ENCODE measurements around the gene MCM10. TPM values are rescaled to one million over a fixed set of nuclear protein-coding genes. Genes with fewer than 3 reads are reported as not detected.

Gene MCM10
- total and polyA plus RNA-seq, 9 of the 15 experiments (the other 6 are each of a cell fraction or from before 2014, with no cell fraction given) = 10.4 to 68.1 (median 48.0) TPM

DNA sequence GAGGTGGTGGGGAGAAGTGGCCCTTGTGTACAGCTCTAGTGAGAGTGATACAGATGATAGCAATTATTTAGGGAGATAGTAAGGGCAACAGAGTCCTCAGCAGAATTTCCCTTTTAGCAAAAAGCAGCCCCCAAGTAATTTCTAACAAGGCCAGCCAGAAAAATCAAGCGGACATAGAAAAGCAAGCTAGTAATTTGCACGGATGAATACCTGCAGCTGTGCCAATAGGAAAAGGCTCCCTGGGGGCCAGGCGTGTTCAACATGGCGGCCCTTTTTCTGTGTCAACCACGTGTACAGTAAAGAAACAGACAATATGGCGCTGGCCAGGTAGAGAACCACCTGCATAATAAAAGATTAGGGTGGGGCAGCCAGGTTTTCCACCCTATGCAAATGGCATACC lies 7.4 kb downstream of the MCM10 start:
- WGBS (ENCODE audit: insufficient coverage, low coverage, missing lambda C conversion rate) = 85% methylated on average over 6 of the region's 6 CpGs
- no peak for FAIRE-seq
- no peaks in the 10 kb centered on the region for H3K27me3 ChIP-seq (ENCODE audit: control insufficient read depth in 2 of 2, insufficient read depth in 2 of 2, low read length in 2 of 2)
- intact Hi-C loops (cut with micrococcal nuclease) = loop anchor here (10.0 kb wide), 1 partner anchor 106 kb away; no protein-coding TSS in a partner anchor
- in situ Hi-C loops (cut with MboI) = no loop called here
- POLR2A ChIA-PET = interaction anchor here (0.5 kb wide), 1 partner anchor 119 kb away, joined by 3 read pairs; no protein-coding TSS in a partner anchor
- H2AFZ ChIP-seq (ENCODE audit: low read depth, low read length) = no peak overlapping the region
- H3K4me2 ChIP-seq (ENCODE audit: insufficient read depth, low read length) = no peak overlapping the region
- H3K4me3 ChIP-seq = no peak overlapping the region
- H3K79me2 ChIP-seq (ENCODE audit: control insufficient read depth, insufficient read depth, low read length) = peaks cover 22% of the 10 kb centered on the region
- no peak for TF ChIP-seq FOXA3 (CRISPR knock-in tag; conservative IDR thresholded peaks at IDR 0.05 in 1 of 2, IDR thresholded peaks at IDR 0.05 in 1 of 2)
- no peak for TF ChIP-seq KLF6 (CRISPR knock-in tag; IDR thresholded peaks at IDR 0.05; ENCODE audit: borderline replicate concordance)
- no peak for TF ChIP-seq SIN3B (IDR thresholded peaks at IDR 0.05; ENCODE audit: low read depth)
- TF ChIP-seq SUPT5H (IDR thresholded peaks at IDR 0.05) = no peak
- TF ChIP-seq ZNF140 (CRISPR knock-in tag; IDR thresholded peaks at IDR 0.05) = no peak
- TF ChIP-seq ZNF785 (CRISPR knock-in tag; IDR thresholded peaks at IDR 0.05) = no peak
- TF ChIP-seq, protein P1, sequence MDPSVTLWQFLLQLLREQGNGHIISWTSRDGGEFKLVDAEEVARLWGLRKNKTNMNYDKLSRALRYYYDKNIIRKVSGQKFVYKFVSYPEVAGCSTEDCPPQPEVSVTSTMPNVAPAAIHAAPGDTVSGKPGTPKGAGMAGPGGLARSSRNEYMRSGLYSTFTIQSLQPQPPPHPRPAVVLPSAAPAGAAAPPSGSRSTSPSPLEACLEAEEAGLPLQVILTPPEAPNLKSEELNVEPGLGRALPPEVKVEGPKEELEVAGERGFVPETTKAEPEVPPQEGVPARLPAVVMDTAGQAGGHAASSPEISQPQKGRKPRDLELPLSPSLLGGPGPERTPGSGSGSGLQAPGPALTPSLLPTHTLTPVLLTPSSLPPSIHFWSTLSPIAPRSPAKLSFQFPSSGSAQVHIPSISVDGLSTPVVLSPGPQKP (CRISPR knock-in tag; IDR thresholded peaks at IDR 0.05) = no peak
- no peak for TF ChIP-seq BRD9 (IDR thresholded peaks at IDR 0.05; ENCODE audit: low read depth, partially characterized antibody)
- TF ChIP-seq, protein P2, sequence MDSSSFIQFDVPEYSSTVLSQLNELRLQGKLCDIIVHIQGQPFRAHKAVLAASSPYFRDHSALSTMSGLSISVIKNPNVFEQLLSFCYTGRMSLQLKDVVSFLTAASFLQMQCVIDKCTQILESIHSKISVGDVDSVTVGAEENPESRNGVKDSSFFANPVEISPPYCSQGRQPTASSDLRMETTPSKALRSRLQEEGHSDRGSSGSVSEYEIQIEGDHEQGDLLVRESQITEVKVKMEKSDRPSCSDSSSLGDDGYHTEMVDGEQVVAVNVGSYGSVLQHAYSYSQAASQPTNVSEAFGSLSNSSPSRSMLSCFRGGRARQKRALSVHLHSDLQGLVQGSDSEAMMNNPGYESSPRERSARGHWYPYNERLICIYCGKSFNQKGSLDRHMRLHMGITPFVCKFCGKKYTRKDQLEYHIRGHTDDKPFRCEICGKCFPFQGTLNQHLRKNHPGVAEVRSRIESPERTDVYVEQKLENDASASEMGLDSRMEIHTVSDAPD (CRISPR knock-in tag; IDR thresholded peaks at IDR 0.05) = no peak
- TF ChIP-seq, protein P3, sequence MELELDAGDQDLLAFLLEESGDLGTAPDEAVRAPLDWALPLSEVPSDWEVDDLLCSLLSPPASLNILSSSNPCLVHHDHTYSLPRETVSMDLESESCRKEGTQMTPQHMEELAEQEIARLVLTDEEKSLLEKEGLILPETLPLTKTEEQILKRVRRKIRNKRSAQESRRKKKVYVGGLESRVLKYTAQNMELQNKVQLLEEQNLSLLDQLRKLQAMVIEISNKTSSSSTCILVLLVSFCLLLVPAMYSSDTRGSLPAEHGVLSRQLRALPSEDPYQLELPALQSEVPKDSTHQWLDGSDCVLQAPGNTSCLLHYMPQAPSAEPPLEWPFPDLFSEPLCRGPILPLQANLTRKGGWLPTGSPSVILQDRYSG (tag; conservative IDR thresholded peaks at IDR 0.05; ENCODE audit: low read depth) = no peak
- no peak for TF ChIP-seq SMAD2 (IDR thresholded peaks at IDR 0.05; ENCODE audit: low read depth, low read length)
- TF ChIP-seq, protein P4, sequence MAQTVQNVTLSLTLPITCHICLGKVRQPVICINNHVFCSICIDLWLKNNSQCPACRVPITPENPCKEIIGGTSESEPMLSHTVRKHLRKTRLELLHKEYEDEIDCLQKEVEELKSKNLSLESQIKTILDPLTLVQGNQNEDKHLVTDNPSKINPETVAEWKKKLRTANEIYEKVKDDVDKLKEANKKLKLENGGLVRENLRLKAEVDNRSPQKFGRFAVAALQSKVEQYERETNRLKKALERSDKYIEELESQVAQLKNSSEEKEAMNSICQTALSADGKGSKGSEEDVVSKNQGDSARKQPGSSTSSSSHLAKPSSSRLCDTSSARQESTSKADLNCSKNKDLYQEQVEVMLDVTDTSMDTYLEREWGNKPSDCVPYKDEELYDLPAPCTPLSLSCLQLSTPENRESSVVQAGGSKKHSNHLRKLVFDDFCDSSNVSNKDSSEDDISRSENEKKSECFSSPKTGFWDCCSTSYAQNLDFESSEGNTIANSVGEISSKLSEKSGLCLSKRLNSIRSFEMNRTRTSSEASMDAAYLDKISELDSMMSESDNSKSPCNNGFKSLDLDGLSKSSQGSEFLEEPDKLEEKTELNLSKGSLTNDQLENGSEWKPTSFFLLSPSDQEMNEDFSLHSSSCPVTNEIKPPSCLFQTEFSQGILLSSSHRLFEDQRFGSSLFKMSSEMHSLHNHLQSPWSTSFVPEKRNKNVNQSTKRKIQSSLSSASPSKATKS (CRISPR knock-in tag; IDR thresholded peaks at IDR 0.05) = no peak
- TF ChIP-seq, protein P5, sequence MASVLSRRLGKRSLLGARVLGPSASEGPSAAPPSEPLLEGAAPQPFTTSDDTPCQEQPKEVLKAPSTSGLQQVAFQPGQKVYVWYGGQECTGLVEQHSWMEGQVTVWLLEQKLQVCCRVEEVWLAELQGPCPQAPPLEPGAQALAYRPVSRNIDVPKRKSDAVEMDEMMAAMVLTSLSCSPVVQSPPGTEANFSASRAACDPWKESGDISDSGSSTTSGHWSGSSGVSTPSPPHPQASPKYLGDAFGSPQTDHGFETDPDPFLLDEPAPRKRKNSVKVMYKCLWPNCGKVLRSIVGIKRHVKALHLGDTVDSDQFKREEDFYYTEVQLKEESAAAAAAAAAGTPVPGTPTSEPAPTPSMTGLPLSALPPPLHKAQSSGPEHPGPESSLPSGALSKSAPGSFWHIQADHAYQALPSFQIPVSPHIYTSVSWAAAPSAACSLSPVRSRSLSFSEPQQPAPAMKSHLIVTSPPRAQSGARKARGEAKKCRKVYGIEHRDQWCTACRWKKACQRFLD (CRISPR knock-in tag; IDR thresholded peaks at IDR 0.05) = no peak
- no peak for TF ChIP-seq RBM14 (IDR thresholded peaks at IDR 0.05; ENCODE audit: borderline replicate concordance, insufficient read depth, low read depth, low read length)
- TF ChIP-seq ZNF165 (CRISPR knock-in tag; IDR thresholded peaks at IDR 0.05; ENCODE audit: borderline replicate concordance) = no peak
- TF ChIP-seq NBN (IDR thresholded peaks at IDR 0.05; ENCODE audit: low read depth) = no peak
- no peaks in the 10 kb centered on the region; a peak in 1 of 5 replicates for H3K4me1 ChIP-seq (replicated peaks in 1 of 2; ENCODE audit: control insufficient read depth in 2 of 2, insufficient read depth in 2 of 2, low read length in 2 of 2)
- DNase-seq (ENCODE audit: extremely low read depth in 1 of 4, low spot score in 3 of 4) = no peak
- no TSS peak for BruUV-seq (replicated peaks)
- H3K9ac ChIP-seq (ENCODE audit: insufficient read depth in 1 of 2, low read depth in 2 of 2, low read length in 2 of 2) = no peak overlapping the region
- ATAC-seq = no peak
- no peak overlapping the region for H3K27ac ChIP-seq (ENCODE audit: extremely low read depth, low read depth, low read length)
- peaks cover 94% of the 10 kb centered on the region for H3K36me3 ChIP-seq (ENCODE audit: control insufficient read depth, insufficient read depth, low read length)
- H3K9me1 ChIP-seq (ENCODE audit: control insufficient read depth, insufficient read depth, low read length) = no peaks in the 10 kb centered on the region
- CTCF ChIA-PET (ENCODE audit: low intra/inter-chr PET ratio) = no interaction called here
- H3K9me3 ChIP-seq (replicated peaks; ENCODE audit: control insufficient read depth, insufficient read depth, low read depth, low read length) = no peaks in the 10 kb centered on the region
- no peaks in the 10 kb centered on the region for H4K20me1 ChIP-seq (replicated peaks; ENCODE audit: control insufficient read depth, insufficient read depth, low read length)

Measured in K562 (cell line).